ENCODE data around the gene COQ10B.

- no peak for TF ChIP-seq CTCF (IDR thresholded peaks at IDR 0.05)
- TF ChIP-seq ZFX (IDR thresholded peaks at IDR 0.05; ENCODE audit: borderline replicate concordance), result no peak
These were observed 45.7 kb downstream of the COQ10B start for GRCh38 chr2:197498937-197499593.
